Gastrocnemius medialis (tissue), 4 donors: Measurements from ENCODE around the gene SRM. TPM values are rescaled to one million over a fixed set of nuclear protein-coding genes. Genes with fewer than 3 reads are reported as not detected.

ENCODE experiments used
- ATAC-seq, 2 donors: fragments of 150-250 bp; one replicate each; pipeline ENCODE4 v1.9.1; 2016
- DNase-seq, 2 donors: peaks; one replicate each; pipeline ENCODE4 v3.0.0-alpha.2; 2019
- H3K27ac ChIP-seq, 4 donors: fragments of 200-600 bp; sonication (generic); 1 replicate in 1 of 4; 2 replicates in 3 of 4; pipeline ENCODE4 v1.5.1; 2016 to 2018; ENCODE audit warnings: mild to moderate bottlenecking in 2 of 4, moderate library complexity in 1 of 4
- H3K27me3 ChIP-seq, 3 donors: fragments of 200-600 bp; sonication (generic) in 2 of 3; 1 replicate in 1 of 3; 2 replicates in 2 of 3; pipeline versions ENCODE4 v1.5.1 to v1.6.0; 2016 to 2019; ENCODE audit warnings: mild to moderate bottlenecking in 1 of 3, moderate library complexity in 1 of 3
- H3K36me3 ChIP-seq, 2 donors: fragments of 200-600 bp; sonication (generic) in 1 of 2; one replicate each; pipeline ENCODE4 v1.5.1; 2017 to 2018
- H3K4me1 ChIP-seq, 2 donors: fragments of 200-600 bp; sonication (generic) in 1 of 2; one replicate each; pipeline ENCODE4 v1.5.1; 2016 to 2017; ENCODE audit warnings: mild to moderate bottlenecking in 2 of 2
- H3K4me3 ChIP-seq, 4 donors: fragments of 200-600 bp; sonication (generic) in 3 of 4; 1 replicate in 1 of 4; 2 replicates in 3 of 4; pipeline ENCODE4 v1.5.1; 2016 to 2019; ENCODE audit warnings: mild to moderate bottlenecking in 2 of 4
- H3K9me3 ChIP-seq, 3 donors: fragments of 200-600 bp; sonication (generic) in 2 of 3; 1 replicate in 1 of 3; 2 replicates in 2 of 3; pipeline ENCODE4 v1.5.1; 2016 to 2019
- CTCF ChIP-seq, 5 experiments: fragments of 450-650 bp in 3 of 5; fragments of 200-600 bp in 2 of 5; sonication (generic) in 2 of 5; IDR thresholded peaks in 4 of 5; conservative IDR thresholded peaks in 1 of 5; 1 replicate in 4 of 5; 2 replicates in 1 of 5; pipeline ENCODE4 v1.5.1; 2016 to 2019; ENCODE audit warnings: antibody characterized with exemption in 5 of 5, mild to moderate bottlenecking in 3 of 5, moderate library complexity in 3 of 5
- POLR2A ChIP-seq, 2 donors: fragments of 450-650 bp; IDR thresholded peaks; one replicate each; pipeline ENCODE4 v1.6.1; 2017; ENCODE audit warnings: antibody characterized with exemption in 2 of 2, mild to moderate bottlenecking in 2 of 2, moderate library complexity in 2 of 2
- in situ Hi-C, 4 donors: fragments of 200-750 bp; cut with MboI; loops; one replicate each; pipeline versions ENCODE4 v1.15.0 to v1.8.0; 2017; ENCODE audit warnings: low sequenced_read_pairs in 4 of 4
- intact Hi-C: fragments of 100-400 bp; cut with DNase I; formaldehyde crosslinking; loops from one replicate; pipeline ENCODE4 v1.15.1; 2023; ENCODE audit warnings: low total_unique reads
- total RNA-seq, 4 donors: library from RNA; depleted of rRNA; stranded (reverse); fragments of >200 nt; gene quantifications; one replicate each; pipeline versions ENCODE4 v1.1.0 to v1.2.3, GENCODE V29; 2016

SRM gene
- total RNA-seq, 4 donors from 2014 or later = 32.1 to 80.3 (median 48.3) TPM

- in situ Hi-C loops = no loop called here
- TF ChIP-seq POLR2A (IDR thresholded peaks at IDR 0.05) (no peak), CTCF (IDR thresholded peaks at IDR 0.05 in 4 of 5, conservative IDR thresholded peaks at IDR 0.05 in 1 of 5) (no peak)
- intact Hi-C loops = no loop called here
- H3K4me3 ChIP-seq = no peak overlapping the region
- no peaks in the 10 kb centered on the region for H3K9me3 ChIP-seq
- ATAC-seq (no peak), DNase-seq (no peak)
- no peaks in the 10 kb centered on the region for H3K27me3 ChIP-seq
- H3K4me1 ChIP-seq = peaks cover 15 to 19% of the 10 kb centered on the region in 2 donors
- no peak overlapping the region for H3K27ac ChIP-seq
- H3K36me3 ChIP-seq = peaks cover 0 to 27% of the 10 kb centered on the region in 2 donors
Measured at GRCh38 chr1:11056504-11056903, 3.3 kb downstream of the SRM start.

- in situ Hi-C loops = no loop called here
- TF ChIP-seq CTCF (IDR thresholded peaks at IDR 0.05 in 4 of 5, conservative IDR thresholded peaks at IDR 0.05 in 1 of 5) (no peak), POLR2A (IDR thresholded peaks at IDR 0.05) (no peak)
- no peak for ATAC-seq
- no peak overlapping the region for H3K27ac ChIP-seq
- no peaks in the 10 kb centered on the region for H3K9me3 ChIP-seq
- no peak overlapping the region for H3K4me3 ChIP-seq
- intact Hi-C loops = no loop called here
- peaks cover 0 to 27% of the 10 kb centered on the region in 2 donors for H3K36me3 ChIP-seq
- no peaks in the 10 kb centered on the region for H3K27me3 ChIP-seq
- peaks cover 8 to 12% of the 10 kb centered on the region in 2 donors for H3K4me1 ChIP-seq
- DNase-seq = no peak
Measured at GRCh38 chr1:11055676-11056075, 4.1 kb downstream of the SRM start.

- Histone ChIP-seq H3K4me3 (no peak overlapping the region), H3K27me3 (no peaks in the 10 kb centered on the region), H3K36me3 (peaks cover 0 to 27% of the 10 kb centered on the region in 2 donors), H3K4me1 (peaks cover 6 to 10% of the 10 kb centered on the region in 2 donors), H3K27ac (no peak overlapping the region), H3K9me3 (no peaks in the 10 kb centered on the region)
- in situ Hi-C loops = no loop called here
- TF ChIP-seq POLR2A (IDR thresholded peaks at IDR 0.05) (no peak), CTCF (IDR thresholded peaks at IDR 0.05 in 4 of 5, conservative IDR thresholded peaks at IDR 0.05 in 1 of 5) (no peak)
- ATAC-seq (no peak), DNase-seq (no peak)
- intact Hi-C loops = no loop called here
Measured at GRCh38 chr1:11054666-11055065, 5.2 kb downstream of the SRM start.

GRCh38 chr1:11054181-11054580 is 5.6 kb downstream of the SRM start:
- H3K27me3 ChIP-seq = no peaks in the 10 kb centered on the region
- no peak for ATAC-seq
- H3K4me1 ChIP-seq = peaks cover 5 to 7% of the 10 kb centered on the region in 2 donors
- no peak overlapping the region for H3K4me3 ChIP-seq
- DNase-seq = no peak
- H3K9me3 ChIP-seq = no peaks in the 10 kb centered on the region
- in situ Hi-C loops (no loop called here), intact Hi-C loops (no loop called here)
- peaks cover 0 to 27% of the 10 kb centered on the region in 2 donors for H3K36me3 ChIP-seq
- TF ChIP-seq POLR2A (IDR thresholded peaks at IDR 0.05) = no peak
- TF ChIP-seq CTCF (IDR thresholded peaks at IDR 0.05 in 4 of 5, conservative IDR thresholded peaks at IDR 0.05 in 1 of 5) = no peak
- no peak overlapping the region for H3K27ac ChIP-seq

- Histone ChIP-seq H3K9me3 (no peaks in the 10 kb centered on the region), H3K36me3 (peaks cover 0 to 27% of the 10 kb centered on the region in 2 donors), H3K27me3 (no peaks in the 10 kb centered on the region), H3K4me3 (no peak overlapping the region), H3K27ac (no peak overlapping the region), H3K4me1 (peaks cover 1 to 2% of the 10 kb centered on the region in 2 donors)
- no peak for TF ChIP-seq CTCF (IDR thresholded peaks at IDR 0.05 in 4 of 5, conservative IDR thresholded peaks at IDR 0.05 in 1 of 5)
- TF ChIP-seq POLR2A (IDR thresholded peaks at IDR 0.05) = no peak
- DNase-seq (no peak), ATAC-seq (no peak)
- in situ Hi-C loops (no loop called here), intact Hi-C loops (no loop called here)
Measured at GRCh38 chr1:11053758-11054137, 6.1 kb downstream of the SRM start.
